HUES64 (cell line): Measurements from ENCODE around the gene GAS6.
"Not testable (repeated sequence)": the region's sequence is repeated elsewhere in the genome, so short reads cannot be mapped to it uniquely, and the experiment has no call there.

Source experiments
- H3K27ac ChIP-seq: 2 replicates; pipeline ENCODE4 v1.7.0; 2013; ENCODE audit warnings: low read depth, low read length, inconsistent platforms
- H3K27me3 ChIP-seq: 2 replicates; pipeline ENCODE4 v1.6.1; 2013; ENCODE audit warnings: mild to moderate bottlenecking, low read length; ENCODE audit not compliant: insufficient read depth
- H3K36me3 ChIP-seq: 2 replicates; pipeline ENCODE4 v1.6.1; 2013; ENCODE audit warnings: mild to moderate bottlenecking, low read length; ENCODE audit not compliant: insufficient read depth
- H3K4me1 ChIP-seq: 2 replicates; pipeline ENCODE4 v1.6.1; 2013; ENCODE audit warnings: mild to moderate bottlenecking, low read length, moderate library complexity; ENCODE audit not compliant: insufficient read depth
- H3K4me3 ChIP-seq: 2 replicates; pipeline ENCODE4 v1.5.1; 2013; ENCODE audit warnings: mild to moderate bottlenecking, low read length, moderate library complexity
- H3K9ac ChIP-seq: 2 replicates; pipeline ENCODE4 v1.6.1; 2013; ENCODE audit warnings: mild to moderate bottlenecking, low read depth, low read length
- H3K9me3 ChIP-seq: 2 replicates; pipeline ENCODE4 v1.6.1; 2013; ENCODE audit warnings: low read depth, low read length; ENCODE audit not compliant: insufficient read depth
- WGBS: fragments of 150-250, 120-280 bp; methylation state at CpG from one replicate; pipeline ENCODE4 v1.1.7; 2013; ENCODE audit warnings: missing lambda C conversion rate; 5-methylcytosine and 5-hydroxymethylcytosine counted together

Gene GAS6

GRCh38 chr13:113791226-113791625, 72.7 kb downstream of the GAS6 start:
- no peaks in the 10 kb centered on the region for H3K27me3 ChIP-seq
- WGBS = 83% methylated on average over 17 of the region's 17 CpGs
- H3K27ac ChIP-seq = no peak overlapping the region
- no peaks in the 10 kb centered on the region for H3K36me3 ChIP-seq
- H3K9me3 ChIP-seq = no peaks in the 10 kb centered on the region
- no peak overlapping the region for H3K9ac ChIP-seq
- H3K4me1 ChIP-seq = no peaks in the 10 kb centered on the region
- no peak overlapping the region for H3K4me3 ChIP-seq

GRCh38 chr13:113789931-113790330, 73.9 kb downstream of the GAS6 start:
- not testable (repeated sequence) for H3K27me3 ChIP-seq, H3K4me3 ChIP-seq, H3K36me3 ChIP-seq, H3K4me1 ChIP-seq, H3K9ac ChIP-seq, H3K9me3 ChIP-seq, H3K27ac ChIP-seq
- 87% methylated on average over 13 of the region's 13 CpGs for WGBS

GRCh38 chr13:113789167-113789566, 74.7 kb downstream of the GAS6 start:
- Histone ChIP-seq H3K27me3 (no peaks in the 10 kb centered on the region), H3K9ac (no peak overlapping the region), H3K27ac (no peak overlapping the region), H3K4me3 (no peak overlapping the region), H3K4me1 (no peaks in the 10 kb centered on the region), H3K9me3 (no peaks in the 10 kb centered on the region), H3K36me3 (no peaks in the 10 kb centered on the region)
- 95% methylated on average over 6 of the region's 6 CpGs for WGBS

DNA sequence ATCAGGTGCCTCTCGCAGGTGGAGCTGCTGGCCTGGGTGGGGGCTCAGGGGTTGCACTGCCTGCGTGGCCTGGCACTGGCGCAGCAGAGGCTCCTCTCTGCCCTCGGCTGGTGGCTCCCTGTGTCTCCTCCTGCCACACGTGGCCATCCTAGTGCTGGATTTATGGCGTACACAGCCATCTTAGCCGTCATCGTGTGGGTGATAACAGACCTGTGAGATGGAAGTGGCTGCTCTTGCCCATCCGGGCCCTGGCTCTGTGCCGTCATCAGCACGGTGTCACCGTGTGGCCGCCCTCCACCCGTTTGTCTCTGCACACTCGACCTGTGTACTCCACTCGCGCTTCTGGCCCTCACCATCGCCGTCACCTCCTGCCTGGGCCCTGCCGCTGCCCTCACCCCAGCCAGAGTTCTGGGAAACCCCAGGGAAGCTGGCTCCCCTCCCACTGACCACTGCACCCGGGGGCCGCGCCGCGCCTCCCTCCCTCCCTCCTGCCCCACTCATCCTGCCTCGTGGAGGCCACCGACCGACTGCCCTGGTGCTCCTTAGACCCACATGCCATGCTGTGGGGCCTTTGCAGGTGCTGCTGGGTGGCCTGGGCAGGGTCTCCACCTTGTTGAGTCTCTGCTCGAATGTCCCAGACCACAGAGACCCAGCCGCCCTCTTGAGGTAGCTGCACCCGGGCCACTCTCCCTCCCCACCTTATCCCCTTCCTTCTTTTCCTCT, 75.3 kb downstream of the GAS6 start:
- Histone ChIP-seq H3K4me1 (no peaks in the 10 kb centered on the region), H3K36me3 (no peaks in the 10 kb centered on the region), H3K27ac (no peak overlapping the region), H3K9me3 (no peaks in the 10 kb centered on the region), H3K4me3 (no peak overlapping the region), H3K9ac (no peak overlapping the region), H3K27me3 (no peaks in the 10 kb centered on the region)
- WGBS = 91% methylated on average over 31 of the region's 31 CpGs

DNA sequence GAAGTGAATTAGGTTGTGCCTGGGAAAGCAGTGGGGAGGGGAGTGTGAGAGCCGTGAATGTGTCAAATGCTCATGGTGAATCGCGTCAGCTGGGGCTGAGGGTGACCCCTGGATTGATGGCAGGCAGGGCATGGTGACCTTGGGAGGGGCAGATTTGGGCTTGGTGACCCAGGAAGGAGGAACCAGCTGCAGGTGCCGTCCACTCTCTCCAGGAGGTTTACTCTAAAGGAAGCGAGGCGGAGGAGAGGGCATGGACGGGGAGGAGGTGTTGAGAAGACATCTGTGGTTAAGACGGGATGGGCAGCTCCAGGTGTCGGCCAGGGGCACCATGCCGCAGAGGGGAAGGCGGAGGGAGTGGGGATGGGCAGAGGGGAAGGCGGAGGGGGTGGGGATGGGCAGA, 76.2 kb downstream of the GAS6 start:
- Histone ChIP-seq H3K27me3 (no peaks in the 10 kb centered on the region), H3K4me1 (no peaks in the 10 kb centered on the region), H3K27ac (no peak overlapping the region), H3K36me3 (no peaks in the 10 kb centered on the region), H3K9ac (no peak overlapping the region), H3K9me3 (no peaks in the 10 kb centered on the region), H3K4me3 (no peak overlapping the region)
- 76% methylated on average over 10 of the region's 12 CpGs for WGBS

GRCh38 chr13:113786262-113786841, 77.5 kb downstream of the GAS6 start:
- Histone ChIP-seq H3K4me3 (no peak overlapping the region), H3K36me3 (no peaks in the 10 kb centered on the region), H3K4me1 (no peaks in the 10 kb centered on the region), H3K9me3 (no peaks in the 10 kb centered on the region), H3K9ac (no peak overlapping the region), H3K27ac (no peak overlapping the region), H3K27me3 (no peaks in the 10 kb centered on the region)
- 90% methylated on average over 17 of the region's 17 CpGs for WGBS

DNA sequence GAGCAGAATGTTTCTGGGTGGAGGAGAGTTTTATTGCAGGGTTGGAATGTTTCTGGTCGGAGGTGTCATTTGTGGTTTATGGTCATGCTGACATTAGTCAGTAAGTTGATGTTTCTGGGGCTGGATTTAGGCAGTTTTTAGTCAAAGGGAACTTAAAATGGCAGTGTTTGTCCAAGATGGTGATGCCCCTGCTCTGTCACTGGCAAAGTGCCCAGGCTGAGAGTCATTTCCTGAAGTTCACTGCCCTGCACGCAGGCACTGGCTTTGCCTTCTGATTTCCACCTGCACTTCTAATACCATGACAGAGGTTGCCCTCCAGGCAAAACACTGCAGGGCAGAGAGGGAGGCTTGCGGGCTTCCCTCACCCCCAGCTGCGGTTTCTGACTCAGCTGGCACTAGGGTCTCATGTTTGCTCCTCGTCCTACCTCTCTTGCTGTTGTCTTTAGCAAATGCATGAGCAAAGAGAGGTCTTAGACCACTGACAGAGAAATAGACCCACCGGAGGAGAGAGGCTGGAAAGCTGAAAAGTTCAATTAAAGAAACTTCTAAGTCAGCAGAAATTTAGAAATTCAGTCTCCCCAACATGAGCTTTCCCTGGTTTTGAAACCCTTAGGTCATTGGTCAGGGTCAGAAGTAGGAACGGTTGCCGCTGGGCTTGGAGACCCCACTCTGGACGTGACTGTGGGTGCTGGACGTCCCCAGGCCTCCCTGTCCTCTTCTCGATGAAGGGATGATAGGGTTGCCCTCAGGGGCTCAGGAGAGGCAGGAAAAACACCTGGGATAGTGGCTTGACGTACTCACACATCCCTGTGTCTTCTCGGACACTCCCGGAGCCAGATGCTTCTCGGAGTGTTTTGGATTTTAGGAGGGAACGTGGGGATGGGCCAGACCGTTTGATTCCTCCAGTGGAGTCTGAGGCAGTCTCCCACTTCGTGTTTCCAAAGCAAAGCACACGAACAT, 78.5 kb downstream of the GAS6 start:
- Histone ChIP-seq H3K9ac (no peak overlapping the region), H3K27me3 (no peaks in the 10 kb centered on the region)
- 90% methylated on average over 19 of the region's 19 CpGs for WGBS

DNA sequence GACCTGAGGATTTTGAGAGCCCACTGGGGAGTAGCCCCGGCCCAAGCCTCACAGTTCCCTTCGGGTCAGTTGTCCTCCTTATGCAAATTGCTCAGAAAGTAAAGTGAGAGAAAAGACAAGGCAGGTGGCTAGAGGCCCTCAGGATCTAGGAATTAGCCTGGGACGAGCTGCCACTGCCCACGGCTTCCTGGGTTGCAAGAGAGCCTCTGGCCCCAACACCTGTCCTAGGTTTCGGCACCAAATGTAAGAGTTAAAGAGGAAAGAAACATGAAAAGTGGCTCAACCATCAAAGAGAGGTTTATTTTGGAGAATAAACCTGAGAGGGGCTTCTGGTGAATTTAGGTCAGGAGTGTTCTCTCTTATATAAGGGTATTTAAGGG, 79.2 kb downstream of the GAS6 start:
- no peaks in the 10 kb centered on the region for H3K4me1 ChIP-seq
- no peak overlapping the region for H3K9ac ChIP-seq
- no peaks in the 10 kb centered on the region for H3K36me3 ChIP-seq
- no peaks in the 10 kb centered on the region for H3K9me3 ChIP-seq
- WGBS = 84% methylated on average over 5 of the region's 5 CpGs
- H3K27ac ChIP-seq = no peak overlapping the region
- no peaks in the 10 kb centered on the region for H3K27me3 ChIP-seq
- no peak overlapping the region for H3K4me3 ChIP-seq

More for the DNA sequence above, 78.5 kb downstream of the GAS6 start:
- no peak overlapping the region for H3K4me3 ChIP-seq
- no peaks in the 10 kb centered on the region for H3K36me3 ChIP-seq
- H3K4me1 ChIP-seq = no peaks in the 10 kb centered on the region
- H3K27ac ChIP-seq = no peak overlapping the region
- H3K9me3 ChIP-seq = no peaks in the 10 kb centered on the region

- WGBS = 82% methylated on average over 10 of the region's 10 CpGs
- H3K36me3 ChIP-seq = no peaks in the 10 kb centered on the region
- H3K27ac ChIP-seq = no peak overlapping the region
Measured at GRCh38 chr13:113783966-113784644, 79.8 kb downstream of the GAS6 start.

GRCh38 chr13:113783200-113783881, 80.5 kb downstream of the GAS6 start:
- no peaks in the 10 kb centered on the region for H3K9me3 ChIP-seq
- 92% methylated on average over 12 of the region's 12 CpGs for WGBS
- H3K9ac ChIP-seq = no peak overlapping the region
- H3K4me3 ChIP-seq = no peak overlapping the region
- peaks cover 3% of the 10 kb centered on the region; the same call in 1 of the 2 replicates for H3K27me3 ChIP-seq
- no peaks in the 10 kb centered on the region for H3K36me3 ChIP-seq
- H3K27ac ChIP-seq = no peak overlapping the region
- H3K4me1 ChIP-seq = no peaks in the 10 kb centered on the region

More at GRCh38 chr13:113783966-113784644, 79.8 kb downstream of the GAS6 start:
- Histone ChIP-seq H3K4me3 (no peak overlapping the region), H3K9ac (no peak overlapping the region), H3K27me3 (no peaks in the 10 kb centered on the region), H3K9me3 (no peaks in the 10 kb centered on the region), H3K4me1 (no peaks in the 10 kb centered on the region)
